ENCODE results near the gene ANGPTL4. TPM values are rescaled to one million over a fixed set of nuclear protein-coding genes. Genes with fewer than 3 reads are reported as not detected.
A peak's percentile ranks its signal among the peaks of the same experiment; 100 is the strongest.
"Not testable (repeated sequence)": the region's sequence is repeated elsewhere in the genome, so short reads cannot be mapped to it uniquely, and the experiment has no call there.

ANGPTL4 gene
- total and polyA plus RNA-seq, 10 donors, result 1.8 to 28.3 (median 8.6) TPM

DNA sequence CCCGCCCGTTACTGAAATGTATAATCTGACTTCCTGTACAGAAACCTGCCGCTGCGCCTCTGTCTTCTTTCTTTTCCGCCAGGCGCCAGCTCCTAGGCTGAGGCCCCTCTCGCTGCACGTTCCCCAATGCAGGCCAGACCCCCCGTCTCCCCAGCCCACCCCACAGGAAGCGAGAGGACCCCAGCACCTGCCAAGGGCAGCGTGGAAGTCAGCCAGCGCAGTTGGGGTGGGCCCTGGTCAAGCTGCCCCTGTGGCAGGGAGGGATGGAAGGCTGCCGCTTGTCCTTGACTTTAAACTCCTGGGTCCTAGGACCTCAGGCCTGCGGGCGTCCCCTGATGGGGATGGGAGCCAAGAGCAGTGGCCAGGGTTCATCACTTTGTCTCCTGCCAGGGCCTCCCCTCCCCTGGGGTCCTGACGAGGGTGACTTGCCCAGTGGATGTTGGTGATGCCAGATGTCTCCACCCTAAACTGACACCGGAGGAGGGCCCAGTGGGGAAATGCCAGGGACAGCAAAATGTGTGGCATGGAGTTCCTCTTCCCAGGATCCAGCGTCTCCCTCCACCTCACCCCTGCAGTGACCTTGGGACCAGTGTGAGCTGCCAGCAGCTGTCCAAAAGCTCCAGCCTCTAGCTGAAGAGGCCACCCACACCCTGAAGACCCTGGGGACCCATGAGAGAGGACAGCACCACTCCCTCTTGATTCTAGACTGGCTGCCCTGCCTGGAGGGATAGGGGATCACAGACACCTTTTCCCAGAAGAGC lies 40.6 kb downstream of the ANGPTL4 start:
- peaks cover 0 to 24% (median 5%) of the 10 kb centered on the region in 6 donors for H3K4me1 ChIP-seq
- H3K27me3 ChIP-seq (replicated peaks in 1 of 7), result no peaks in the 10 kb centered on the region
- TF ChIP-seq POLR2AphosphoS5 (IDR thresholded peaks at IDR 0.05), result peak in 2 of 3 donors; percentile 22 to 45
- TF ChIP-seq, protein P1, sequence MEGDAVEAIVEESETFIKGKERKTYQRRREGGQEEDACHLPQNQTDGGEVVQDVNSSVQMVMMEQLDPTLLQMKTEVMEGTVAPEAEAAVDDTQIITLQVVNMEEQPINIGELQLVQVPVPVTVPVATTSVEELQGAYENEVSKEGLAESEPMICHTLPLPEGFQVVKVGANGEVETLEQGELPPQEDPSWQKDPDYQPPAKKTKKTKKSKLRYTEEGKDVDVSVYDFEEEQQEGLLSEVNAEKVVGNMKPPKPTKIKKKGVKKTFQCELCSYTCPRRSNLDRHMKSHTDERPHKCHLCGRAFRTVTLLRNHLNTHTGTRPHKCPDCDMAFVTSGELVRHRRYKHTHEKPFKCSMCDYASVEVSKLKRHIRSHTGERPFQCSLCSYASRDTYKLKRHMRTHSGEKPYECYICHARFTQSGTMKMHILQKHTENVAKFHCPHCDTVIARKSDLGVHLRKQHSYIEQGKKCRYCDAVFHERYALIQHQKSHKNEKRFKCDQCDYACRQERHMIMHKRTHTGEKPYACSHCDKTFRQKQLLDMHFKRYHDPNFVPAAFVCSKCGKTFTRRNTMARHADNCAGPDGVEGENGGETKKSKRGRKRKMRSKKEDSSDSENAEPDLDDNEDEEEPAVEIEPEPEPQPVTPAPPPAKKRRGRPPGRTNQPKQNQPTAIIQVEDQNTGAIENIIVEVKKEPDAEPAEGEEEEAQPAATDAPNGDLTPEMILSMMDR (IDR thresholded peaks at IDR 0.05 in 8 of 11, conservative IDR thresholded peaks at IDR 0.05 in 3 of 11), result no peak
- DNase-seq, result no peak
- H3K9me3 ChIP-seq, result no peaks in the 10 kb centered on the region
- H3K36me3 ChIP-seq, result peaks cover 0 to 70% (median 54%) of the 10 kb centered on the region in 6 donors
- WGBS, 5 donors, result 80 to 90% (median 90%) methylated on average over 17 to 18 of the region's 18 CpGs
- peak overlapping the region in 5 of 8 donors; percentile 4 to 48 (median 22) for H3K27ac ChIP-seq
- intact Hi-C loops (cut with DNase I; ENCODE audit: low total_unique reads), result loop anchor here (10.0 kb wide), 1 partner anchor 50 kb away; no protein-coding TSS in a partner anchor
- H3K4me3 ChIP-seq, result no peak overlapping the region

DNA sequence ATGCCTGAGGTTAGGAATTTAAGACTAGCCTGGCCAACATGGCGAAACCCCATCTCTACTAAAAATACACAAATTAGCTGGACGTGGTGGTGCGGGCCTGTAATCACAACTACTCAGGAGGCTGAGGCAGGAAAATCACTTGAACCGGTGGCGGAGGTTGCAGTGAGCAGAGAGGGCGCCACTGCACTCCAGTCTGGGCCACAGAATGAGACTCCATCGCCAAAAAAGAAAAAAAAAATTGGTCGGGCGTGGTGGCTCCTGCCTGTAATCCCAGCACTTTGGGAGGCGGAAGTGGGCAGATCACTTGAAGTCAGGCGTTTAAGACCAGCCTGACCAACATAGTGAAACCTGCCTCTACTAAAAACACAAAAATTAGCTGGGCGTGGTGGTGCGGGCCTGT lies 46.8 kb downstream of the ANGPTL4 start:
- intact Hi-C loops (cut with DNase I; ENCODE audit: low total_unique reads), result not testable (repeated sequence)

DNA sequence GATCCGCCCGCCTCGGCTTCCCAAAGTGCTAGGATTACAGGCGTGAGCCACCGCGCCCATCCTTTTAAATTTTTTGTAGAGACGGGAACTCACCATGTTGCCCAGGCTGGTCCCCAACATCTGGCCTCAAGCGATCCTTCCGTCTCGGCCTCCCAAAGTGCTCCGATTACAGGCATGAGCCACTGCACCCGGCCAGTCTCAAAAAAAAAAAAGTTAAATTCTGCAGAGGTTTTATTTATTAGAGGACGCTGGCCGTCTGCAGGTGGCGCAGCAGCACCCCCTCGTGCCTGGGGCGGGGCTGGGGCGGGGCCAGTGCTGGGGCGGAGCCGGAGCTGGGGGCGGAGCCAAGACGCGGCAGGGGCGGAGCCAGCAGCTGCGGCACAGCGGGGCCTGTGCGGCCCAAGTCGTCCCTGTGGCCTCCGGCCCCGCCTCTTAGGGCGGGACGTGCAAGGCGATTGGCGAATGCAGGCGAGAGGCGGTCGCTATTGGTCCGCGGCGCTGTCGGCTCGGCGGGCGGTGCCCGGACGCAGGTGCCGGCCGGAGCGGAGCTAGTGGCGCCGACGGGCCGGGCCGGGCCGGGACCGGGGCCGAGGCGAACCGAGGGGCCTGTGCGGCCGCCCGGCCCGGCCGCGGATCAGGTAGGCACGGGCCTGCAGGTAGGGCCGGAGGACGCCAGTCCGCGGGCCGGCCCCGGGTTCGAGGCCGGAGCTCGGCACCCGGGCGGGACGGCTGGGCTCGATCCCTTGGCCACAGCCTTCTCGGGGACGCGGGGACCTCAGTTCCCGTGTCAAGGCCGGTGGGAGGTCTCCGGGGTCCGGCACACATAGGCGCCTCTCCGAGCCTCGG lies 49.1 kb downstream of the ANGPTL4 start, which contains the start of gene MARCHF2:
TSS of gene MARCHF2 (plus strand) at position 523 of the 846 bp plus-strand sequence. CDS start 8,536 bp downstream, outside the sequence.
- 4 to 30% (median 5%) methylated on average over 16 to 89 of the region's 89 CpGs for WGBS, 5 donors
- H3K27ac ChIP-seq, result peak within 1 kb of the TSS in 7 of 8 donors; percentile 51 to 88 (median 79)
- intact Hi-C loops (cut with DNase I; ENCODE audit: low total_unique reads), result no loop called here

More for the DNA sequence above, 46.8 kb downstream of the ANGPTL4 start:
- TF ChIP-seq POLR2AphosphoS5 (IDR thresholded peaks at IDR 0.05), result peak in 1 of 3 donors; percentile 8
- not testable (repeated sequence) for H3K36me3 ChIP-seq; H3K9me3 ChIP-seq; DNase-seq; H3K27me3 ChIP-seq (replicated peaks in 1 of 7); H3K4me3 ChIP-seq; H3K27ac ChIP-seq
- peaks cover 9 to 46% (median 27%) of the 10 kb centered on the region in 6 donors for H3K4me1 ChIP-seq
- WGBS, 5 donors, result 86 to 93% (median 87%) methylated on average over 13 of the region's 13 CpGs

DNA sequence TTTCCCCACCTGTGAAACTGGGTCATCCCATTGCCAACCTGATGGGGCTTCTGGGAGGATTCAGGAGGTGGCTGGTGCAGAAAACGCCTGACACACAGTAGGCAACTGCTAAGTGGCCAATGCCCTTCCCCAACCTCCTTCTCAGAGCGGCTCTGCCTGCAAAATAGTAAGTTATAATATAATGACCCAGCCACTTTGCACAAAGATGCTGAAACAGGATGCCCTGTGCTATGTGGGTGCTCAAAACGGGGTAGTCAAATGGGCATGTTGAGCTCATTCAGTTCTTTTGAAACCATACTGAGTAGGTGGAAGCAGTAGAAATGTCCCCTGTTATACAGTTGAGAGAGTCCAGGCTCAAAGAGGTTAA lies 49.7 kb downstream of the ANGPTL4 start:
- Histone ChIP-seq H3K4me1 (peaks cover 9 to 75% (median 33%) of the 10 kb centered on the region in 6 donors), H3K27ac (peak overlapping the region in 5 of 8 donors; percentile 76 to 88 (median 85)), H3K27me3 (replicated peaks in 1 of 7) (no peaks in the 10 kb centered on the region), H3K36me3 (peaks cover 0 to 2% (median 0%) of the 10 kb centered on the region in 6 donors), H3K4me3 (peak overlapping the region; percentile 81 to 98 (median 92)), H3K9me3 (no peaks in the 10 kb centered on the region)
- 13 to 27% (median 20%) methylated on average over 3 of the region's 3 CpGs for WGBS, 5 donors
- TF ChIP-seq POLR2A (IDR thresholded peaks at IDR 0.05), result no peak
- TF ChIP-seq, protein P1 (IDR thresholded peaks at IDR 0.05 in 8 of 11, conservative IDR thresholded peaks at IDR 0.05 in 3 of 11), result no peak
- no peak for TF ChIP-seq POLR2AphosphoS5 (IDR thresholded peaks at IDR 0.05)
- intact Hi-C loops (cut with DNase I; ENCODE audit: low total_unique reads), result no loop called here
- DNase-seq, result no peak

More for the DNA sequence above, 49.1 kb downstream of the ANGPTL4 start, which contains the start of gene MARCHF2:
- Histone ChIP-seq H3K9me3 (no peaks in the 10 kb centered on the region), H3K36me3 (no peaks in the 10 kb centered on the region), H3K4me1 (peaks cover 9 to 69% (median 30%) of the 10 kb centered on the region in 6 donors), H3K4me3 (peak within 1 kb of the TSS; percentile 81 to 98 (median 92)), H3K27me3 (replicated peaks in 1 of 7) (no peaks in the 10 kb centered on the region)
- TF ChIP-seq POLR2A (IDR thresholded peaks at IDR 0.05) (peak in 1 of 3 donors; percentile 28), POLR2AphosphoS5 (IDR thresholded peaks at IDR 0.05) (peak; percentile 74 to 87 (median 85))
- TF ChIP-seq, protein P1 (IDR thresholded peaks at IDR 0.05 in 8 of 11, conservative IDR thresholded peaks at IDR 0.05 in 3 of 11), result peak; percentile 46 to 88 (median 75)
- peak; percentile 99 for DNase-seq
